Neuronal stem cell (in vitro differentiated cells): Measurements from ENCODE around the gene RPIA.

Source experiments
- DNase-seq: peaks from one replicate; pipeline ENCODE4 v3.0.0-alpha.2; 2013; ENCODE audit warnings: low spot score
- H2AFZ ChIP-seq: one replicate; pipeline ENCODE4 v1.6.1; 2013; ENCODE audit warnings: mild to moderate bottlenecking, low read length, inconsistent platforms
- H2AK5ac ChIP-seq: 2 replicates; pipeline ENCODE4 v1.6.1; 2013; ENCODE audit warnings: low read depth, mild to moderate bottlenecking, inconsistent platforms, low read length, moderate library complexity, mixed read lengths
- H2BK120ac ChIP-seq: 2 replicates; pipeline ENCODE4 v1.6.1; 2013; ENCODE audit warnings: low read depth, mild to moderate bottlenecking, inconsistent platforms, low read length, moderate library complexity, mixed read lengths
- H2BK12ac ChIP-seq: one replicate; pipeline ENCODE4 v1.6.1; 2013; ENCODE audit warnings: low read length, inconsistent platforms
- H2BK15ac ChIP-seq: 2 replicates; pipeline ENCODE4 v1.6.1; 2013; ENCODE audit warnings: mild to moderate bottlenecking, low read length, inconsistent platforms, mixed read lengths
- H2BK5ac ChIP-seq: one replicate; pipeline ENCODE4 v1.6.1; 2013; ENCODE audit warnings: inconsistent platforms, mild to moderate bottlenecking, low read length, moderate library complexity
- H3K14ac ChIP-seq: one replicate; pipeline ENCODE4 v1.6.1; 2013; ENCODE audit warnings: low read length, inconsistent platforms
- H3K18ac ChIP-seq: 2 replicates; pipeline ENCODE4 v1.6.1; 2013; ENCODE audit warnings: low read length, inconsistent platforms
- H3K23ac ChIP-seq: 2 replicates; pipeline ENCODE4 v1.6.1; 2013; ENCODE audit warnings: low read depth, mild to moderate bottlenecking, mixed read lengths, low read length, inconsistent platforms; ENCODE audit not compliant: poor library complexity
- H3K27ac ChIP-seq: replicated peaks from 3 replicates; pipeline ENCODE4 v1.5.1; 2013; ENCODE audit warnings: low read length, inconsistent platforms
- H3K27me3 ChIP-seq, 3 experiments: 2 replicates each; pipeline ENCODE4 v1.6.1; 2013; ENCODE audit warnings: low read length in 3 of 3, mild to moderate bottlenecking in 2 of 3, inconsistent platforms in 1 of 3, low read depth in 1 of 3, mixed read lengths in 1 of 3, moderate library complexity in 1 of 3; ENCODE audit not compliant: control insufficient read depth in 3 of 3, insufficient read depth in 3 of 3
- H3K36me3 ChIP-seq, 2 donors: replicated peaks in 1 of 2; 2 replicates each; pipeline ENCODE4 v1.6.1; 2013; ENCODE audit warnings: low read length in 2 of 2; ENCODE audit not compliant: control insufficient read depth in 2 of 2, insufficient read depth in 2 of 2
- H3K4ac ChIP-seq: 2 replicates; pipeline ENCODE4 v1.6.1; 2013; ENCODE audit warnings: inconsistent platforms, mild to moderate bottlenecking, low read length, moderate library complexity
- H3K4me1 ChIP-seq, 2 donors: 1 replicate in 1 of 2; 2 replicates in 1 of 2; pipeline ENCODE4 v1.6.1; 2013; ENCODE audit warnings: low read length in 2 of 2, low read depth in 1 of 2; ENCODE audit not compliant: control insufficient read depth in 2 of 2, insufficient read depth in 1 of 2
- H3K4me2 ChIP-seq: one replicate; pipeline ENCODE4 v1.6.1; 2013; ENCODE audit warnings: mild to moderate bottlenecking, low read length, inconsistent platforms; ENCODE audit not compliant: insufficient read depth, poor library complexity, severe bottlenecking
- H3K4me3 ChIP-seq, 2 donors: 2 replicates each; pipeline ENCODE4 v1.5.1; 2013; ENCODE audit warnings: low read length in 2 of 2, mild to moderate bottlenecking in 2 of 2, inconsistent platforms in 1 of 2, moderate library complexity in 1 of 2
- H3K79me1 ChIP-seq: one replicate; pipeline ENCODE4 v1.6.1; 2013; ENCODE audit warnings: low read depth, mild to moderate bottlenecking, inconsistent platforms, low read length, moderate library complexity
- H3K9ac ChIP-seq: one replicate; pipeline ENCODE4 v1.6.1; 2013; ENCODE audit warnings: mild to moderate bottlenecking, low read depth, low read length, inconsistent platforms; ENCODE audit not compliant: poor library complexity
- H3K9me3 ChIP-seq, 2 donors: replicated peaks in 1 of 2; 2 replicates each; pipeline versions ENCODE3 to v1.6.1; 2013; ENCODE audit warnings: low read length in 2 of 2, mild to moderate bottlenecking in 2 of 2, inconsistent platforms in 1 of 2, low read depth in 1 of 2, mixed read lengths in 1 of 2, moderate library complexity in 1 of 2; ENCODE audit not compliant: control insufficient read depth in 2 of 2, insufficient read depth in 1 of 2
- H4K8ac ChIP-seq: one replicate; pipeline ENCODE4 v1.6.1; 2013; ENCODE audit warnings: low read depth, mild to moderate bottlenecking, inconsistent platforms, low read length, moderate library complexity
- H4K91ac ChIP-seq: one replicate; pipeline ENCODE4 v1.6.1; 2013; ENCODE audit warnings: low read length, low read depth, mild to moderate bottlenecking, inconsistent platforms; ENCODE audit not compliant: poor library complexity
- WGBS, 2 donors: extraction: QIAGEN DNeasy Blood & Tissue Kit; methylation state at CpG; one replicate each; pipeline ENCODE4 v1.1.7; 2013; ENCODE audit warnings: missing lambda C conversion rate in 2 of 2, mixed read lengths in 1 of 2; ENCODE audit not compliant: insufficient read length in 2 of 2, insufficient replicate concordance in 1 of 2; ENCODE audit errors: extremely low coverage in 2 of 2; 5-methylcytosine and 5-hydroxymethylcytosine counted together

RPIA gene

DNA sequence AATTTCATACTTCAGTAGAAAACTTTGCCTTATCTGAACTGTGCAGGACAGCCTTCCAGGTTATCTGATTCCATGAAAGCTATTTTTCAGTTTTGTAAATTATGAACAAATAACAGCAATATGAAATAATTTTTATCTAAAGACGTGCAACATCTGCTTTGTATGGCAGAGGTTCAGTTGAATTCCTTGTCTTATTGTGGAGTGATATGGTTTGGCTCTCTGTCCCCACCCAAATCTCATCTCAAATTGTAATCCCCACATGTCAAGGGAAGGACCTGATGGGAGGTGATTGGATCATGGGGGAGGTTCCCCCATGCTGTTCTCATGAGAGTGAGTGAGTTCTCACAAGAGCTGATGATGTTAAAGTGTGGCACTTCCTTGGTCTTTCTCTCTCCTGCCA lies 18.1 kb upstream of the RPIA start:
- no peak overlapping the region for H3K23ac ChIP-seq
- H3K14ac ChIP-seq: no peak overlapping the region
- H2BK15ac ChIP-seq: no peak overlapping the region
- H3K4me1 ChIP-seq: no peaks in the 10 kb centered on the region
- no peak overlapping the region for H2AK5ac ChIP-seq
- no peaks in the 10 kb centered on the region for H3K9me3 ChIP-seq
- no peaks in the 10 kb centered on the region for H3K36me3 ChIP-seq
- no peak overlapping the region for H2BK5ac ChIP-seq
- H3K79me1 ChIP-seq: no peaks in the 10 kb centered on the region
- no peak overlapping the region for H3K4ac ChIP-seq
- H2BK12ac ChIP-seq: no peak overlapping the region
- DNase-seq: no peak
- no CpG with 5 or more reads among the region's 1 CpG for WGBS, 2 donors
- H3K27me3 ChIP-seq: no peaks in the 10 kb centered on the region
- H3K18ac ChIP-seq: no peak overlapping the region
- H3K4me3 ChIP-seq: no peak overlapping the region
- no peak overlapping the region for H2BK120ac ChIP-seq
- no peak overlapping the region for H3K9ac ChIP-seq
- no peak overlapping the region for H3K27ac ChIP-seq
- H4K91ac ChIP-seq: no peak overlapping the region
- H3K4me2 ChIP-seq: no peak overlapping the region
- H2AFZ ChIP-seq: no peak overlapping the region
- no peak overlapping the region for H4K8ac ChIP-seq

DNA sequence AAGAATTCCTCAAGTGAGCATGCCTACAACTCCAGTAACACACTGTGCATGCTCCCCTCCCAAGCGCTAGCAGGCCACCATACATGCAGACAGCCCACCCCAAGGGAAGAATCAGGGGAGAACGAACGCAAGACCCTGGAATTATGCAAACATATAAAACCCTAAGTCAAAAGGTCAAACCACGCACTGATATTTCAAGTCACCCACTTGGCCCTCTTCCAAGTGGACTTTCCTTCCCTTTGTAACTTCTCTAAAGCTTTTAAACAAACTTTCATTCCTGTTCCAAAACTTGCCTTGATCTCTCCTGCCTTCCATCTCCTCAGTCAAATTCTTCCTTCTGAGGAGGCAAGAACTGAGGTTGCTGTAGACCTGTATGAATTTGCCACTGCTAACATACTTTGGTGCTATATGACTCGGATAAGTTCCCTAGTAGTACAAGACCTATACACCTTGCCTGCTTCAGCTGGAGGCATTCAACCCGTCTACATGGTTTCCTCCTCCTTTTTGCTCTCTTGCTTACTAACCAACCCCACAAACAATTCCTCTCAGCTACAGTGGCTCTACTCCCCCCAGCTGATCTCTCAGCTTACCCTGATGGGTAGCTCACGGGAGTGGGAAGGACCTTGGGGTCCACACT lies 11.1 kb upstream of the RPIA start:
- H3K36me3 ChIP-seq: no peaks in the 10 kb centered on the region
- H3K4me1 ChIP-seq: no peaks in the 10 kb centered on the region
- H3K4ac ChIP-seq: no peak overlapping the region
- peaks cover 10 to 32% of the 10 kb centered on the region in 2 donors for H3K9me3 ChIP-seq
- no peak overlapping the region for H2BK5ac ChIP-seq
- no peak overlapping the region for H3K18ac ChIP-seq
- H3K79me1 ChIP-seq: no peaks in the 10 kb centered on the region
- no CpG with 5 or more reads among the region's 7 CpGs for WGBS, 2 donors
- H3K14ac ChIP-seq: no peak overlapping the region
- no peak overlapping the region for H4K8ac ChIP-seq
- no peak overlapping the region for H2BK120ac ChIP-seq
- no peak overlapping the region for H3K23ac ChIP-seq
- H2AFZ ChIP-seq: no peak overlapping the region
- H2BK15ac ChIP-seq: no peak overlapping the region
- no peak overlapping the region for H3K27ac ChIP-seq
- no peak overlapping the region for H3K4me2 ChIP-seq
- no peaks in the 10 kb centered on the region for H3K27me3 ChIP-seq
- no peak overlapping the region for H2AK5ac ChIP-seq
- no peak overlapping the region for H3K9ac ChIP-seq
- no peak for DNase-seq
- H3K4me3 ChIP-seq: no peak overlapping the region
- no peak overlapping the region for H4K91ac ChIP-seq
- no peak overlapping the region for H2BK12ac ChIP-seq

GRCh38 chr2:88680916-88681315 lies 10.6 kb upstream of the RPIA start:
- Histone ChIP-seq H4K91ac (no peak overlapping the region), H3K14ac (no peak overlapping the region), H3K9me3 (peaks cover 12 to 32% of the 10 kb centered on the region in 2 donors), H3K4me1 (no peaks in the 10 kb centered on the region), H4K8ac (no peak overlapping the region), H2AK5ac (no peak overlapping the region), H3K4me3 (no peak overlapping the region), H3K79me1 (no peaks in the 10 kb centered on the region), H2BK5ac (no peak overlapping the region), H3K4me2 (no peak overlapping the region), H3K4ac (no peak overlapping the region), H3K18ac (no peak overlapping the region), H3K27ac (no peak overlapping the region), H2BK120ac (no peak overlapping the region), H2AFZ (no peak overlapping the region), H3K23ac (no peak overlapping the region), H2BK12ac (no peak overlapping the region), H3K27me3 (no peaks in the 10 kb centered on the region), H3K36me3 (no peaks in the 10 kb centered on the region), H3K9ac (no peak overlapping the region), H2BK15ac (no peak overlapping the region)
- no peak for DNase-seq
- no CpG with 5 or more reads among the region's 2 CpGs for WGBS, 2 donors

- no peak overlapping the region for H2BK15ac ChIP-seq
- WGBS, 2 donors: no CpG with 5 or more reads among the region's 2 CpGs
- no peak overlapping the region for H3K4me3 ChIP-seq
- no peaks in the 10 kb centered on the region for H3K4me1 ChIP-seq
- H3K4me2 ChIP-seq: no peak overlapping the region
- H3K14ac ChIP-seq: no peak overlapping the region
- no peak overlapping the region for H3K27ac ChIP-seq
- peaks cover 0 to 5% of the 10 kb centered on the region in 2 donors for H3K36me3 ChIP-seq
- H3K18ac ChIP-seq: no peak overlapping the region
- H2BK5ac ChIP-seq: no peak overlapping the region
- H2BK12ac ChIP-seq: no peak overlapping the region
- no peaks in the 10 kb centered on the region for H3K79me1 ChIP-seq
- peaks cover 16 to 37% of the 10 kb centered on the region in 2 donors for H3K9me3 ChIP-seq
- no peak overlapping the region for H3K23ac ChIP-seq
- no peak overlapping the region for H2BK120ac ChIP-seq
- no peak overlapping the region for H4K91ac ChIP-seq
- no peak overlapping the region for H2AK5ac ChIP-seq
- no peak overlapping the region for H4K8ac ChIP-seq
- H3K27me3 ChIP-seq: no peaks in the 10 kb centered on the region
- DNase-seq: peak; percentile 8
- H3K4ac ChIP-seq: no peak overlapping the region
- no peak overlapping the region for H2AFZ ChIP-seq
- no peak overlapping the region for H3K9ac ChIP-seq
These were observed 8.1 kb upstream of the RPIA start for GRCh38 chr2:88683160-88684021.
